IMR-90 (cell line): ENCODE results near the gene EPAS1. TPM values are rescaled to one million over a fixed set of nuclear protein-coding genes. Genes with fewer than 3 reads are reported as not detected.

ENCODE experiments used
- ATAC-seq: fragments of 200-7000 bp; cut with Tn5 transposase; 2 replicates; pipeline ENCODE4 v1.9.1; 2020; ENCODE audit warnings: low read depth, mild to moderate bottlenecking, moderate library complexity
- BruUV-seq: library from RNA; stranded (reverse); fragments of 400-500 nt; replicated peaks from 2 replicates; lab custom pipeline; 2021; lab: Mats Ljungman, UMichigan
- CTCF ChIA-PET: fragments of 300-600 bp; formaldehyde crosslinking; extraction: SDS; loops from one replicate; lab custom pipeline; 2021; ENCODE audit warnings: antibody characterized with exemption; lab: Yijun Ruan, JAX
- POLR2A ChIA-PET: fragments of 300-600 bp; sonication (Branson Sonifier 250); formaldehyde crosslinking; loops from one replicate; lab custom pipeline; 2022; ENCODE audit warnings: antibody characterized with exemption; ENCODE audit not compliant: unreplicated experiment; lab: Charles Lee
- DNase-seq: peaks from one replicate; pipeline ENCODE4 v3.0.0; 2013
- H2AFZ ChIP-seq: replicated peaks from 2 replicates; pipeline ENCODE3; 2013; ENCODE audit warnings: low read length, mild to moderate bottlenecking; ENCODE audit not compliant: poor library complexity
- H2AK5ac ChIP-seq: 2 replicates; pipeline ENCODE4 v1.6.1; 2013; ENCODE audit warnings: low read depth, low read length, inconsistent platforms
- H2AK9ac ChIP-seq: replicated peaks from 2 replicates; pipeline ENCODE3; 2013; ENCODE audit warnings: mild to moderate bottlenecking, low read depth, low read length, moderate library complexity; ENCODE audit not compliant: poor library complexity
- H2BK120ac ChIP-seq: 2 replicates; pipeline ENCODE4 v1.6.1; 2013; ENCODE audit warnings: low read depth, low read length, inconsistent platforms
- H2BK15ac ChIP-seq: 3 replicates; pipeline ENCODE4 v1.6.1; 2013; ENCODE audit warnings: low read depth, low read length, inconsistent platforms
- H2BK20ac ChIP-seq: 2 replicates; pipeline ENCODE4 v1.6.1; 2013; ENCODE audit warnings: low read depth, mild to moderate bottlenecking, inconsistent platforms, low read length, moderate library complexity
- H2BK5ac ChIP-seq: 2 replicates; pipeline ENCODE4 v1.6.1; 2013; ENCODE audit warnings: mild to moderate bottlenecking, low read depth, low read length, inconsistent platforms; ENCODE audit not compliant: poor library complexity, severe bottlenecking
- H3K14ac ChIP-seq: replicated peaks from 2 replicates; pipeline ENCODE4 v1.6.1; 2013; ENCODE audit warnings: low read depth, low read length, inconsistent platforms
- H3K18ac ChIP-seq: 2 replicates; pipeline ENCODE4 v1.6.1; 2013; ENCODE audit warnings: low read depth, low read length, control low read depth
- H3K23ac ChIP-seq: 2 replicates; pipeline ENCODE4 v1.6.1; 2013; ENCODE audit warnings: low read depth, low read length, inconsistent platforms
- H3K27ac ChIP-seq: 2 replicates; pipeline ENCODE4 v1.5.1; 2013; ENCODE audit warnings: mild to moderate bottlenecking, control low read depth, low read length; ENCODE audit not compliant: insufficient read depth
- H3K27me3 ChIP-seq: 2 replicates; pipeline ENCODE4 v1.6.1; 2013; ENCODE audit warnings: low read length; ENCODE audit not compliant: control insufficient read depth, insufficient read depth
- H3K36me3 ChIP-seq: 2 replicates; pipeline ENCODE4 v1.6.1; 2013; ENCODE audit warnings: low read length, mixed read lengths; ENCODE audit not compliant: control insufficient read depth, insufficient read depth
- H3K4ac ChIP-seq: 2 replicates; pipeline ENCODE4 v1.6.1; 2013; ENCODE audit warnings: low read depth, low read length, inconsistent platforms
- H3K4me1 ChIP-seq: 2 replicates; pipeline ENCODE4 v1.6.1; 2013; ENCODE audit warnings: low read length, mixed read lengths; ENCODE audit not compliant: control insufficient read depth, insufficient read depth
- H3K4me2 ChIP-seq: 2 replicates; pipeline ENCODE4 v1.6.1; 2013; ENCODE audit warnings: low read depth, mild to moderate bottlenecking, control low read depth, low read length, moderate library complexity
- H3K4me3 ChIP-seq: 2 replicates; pipeline ENCODE4 v1.5.1; 2013; ENCODE audit warnings: low read depth, mild to moderate bottlenecking, control low read depth, low read length, moderate library complexity; ENCODE audit not compliant: insufficient read depth
- H3K56ac ChIP-seq: 2 replicates; pipeline ENCODE4 v1.6.1; 2013; ENCODE audit warnings: low read length, inconsistent platforms; ENCODE audit not compliant: insufficient read depth; ENCODE audit errors: extremely low read depth
- H3K79me1 ChIP-seq, 2 experiments: 2 replicates each; pipeline ENCODE4 v1.6.1; 2013; ENCODE audit warnings: low read length in 2 of 2, inconsistent platforms in 1 of 2, low read depth in 1 of 2
- H3K9ac ChIP-seq: 2 replicates; pipeline ENCODE4 v1.6.1; 2013; ENCODE audit warnings: low read depth, low read length, control low read depth
- H3K9me1 ChIP-seq: 2 replicates; pipeline ENCODE4 v1.6.1; 2013; ENCODE audit warnings: low read length, inconsistent platforms; ENCODE audit not compliant: insufficient read depth
- H3K9me3 ChIP-seq: 2 replicates; pipeline ENCODE4 v1.6.1; 2013; ENCODE audit warnings: low read length; ENCODE audit not compliant: control insufficient read depth, insufficient read depth
- H4K20me1 ChIP-seq: 2 replicates; pipeline ENCODE4 v1.6.1; 2013; ENCODE audit warnings: low read length, inconsistent platforms; ENCODE audit not compliant: insufficient read depth
- H4K5ac ChIP-seq: 2 replicates; pipeline ENCODE4 v1.6.1; 2013; ENCODE audit warnings: mild to moderate bottlenecking, low read depth, low read length, control low read depth
- H4K8ac ChIP-seq, 2 experiments: 2 replicates each; pipeline ENCODE4 v1.6.1; 2013; ENCODE audit warnings: low read depth in 2 of 2, low read length in 2 of 2, control low read depth in 1 of 2, inconsistent platforms in 1 of 2
- H4K91ac ChIP-seq: 2 replicates; pipeline ENCODE4 v1.6.1; 2013; ENCODE audit warnings: low read depth, low read length, inconsistent platforms; ENCODE audit not compliant: insufficient read depth
- BHLHE40 ChIP-seq: fragments of 150-350 bp; IDR thresholded peaks from 2 replicates; pipeline ENCODE4 v1.6.1; 2016; ENCODE audit warnings: mild to moderate bottlenecking, low read depth, low read length
- CEBPB ChIP-seq: IDR thresholded peaks from 2 replicates; pipeline ENCODE4 v1.6.1; 2012; ENCODE audit warnings: low read depth, low read length, improper control_type of control experiment
- CHD1 ChIP-seq: IDR thresholded peaks from 2 replicates; pipeline ENCODE4 v1.6.1; 2012; ENCODE audit warnings: low read depth, low read length, improper control_type of control experiment
- CTCF ChIP-seq: conservative IDR thresholded peaks from 2 replicates; pipeline ENCODE4 v1.5.1; 2012; ENCODE audit warnings: mild to moderate bottlenecking, low read depth, low read length, improper control_type of control experiment
- ELK1 ChIP-seq: fragments of 150-350 bp; IDR thresholded peaks from 2 replicates; pipeline ENCODE4 v1.6.1; 2016; ENCODE audit warnings: low read depth, mild to moderate bottlenecking, low read length, moderate library complexity, borderline replicate concordance
- FOS ChIP-seq: fragments of 150-350 bp; IDR thresholded peaks from 2 replicates; pipeline ENCODE4 v1.6.1; 2016; ENCODE audit warnings: low read depth, low read length
- MAFK ChIP-seq: IDR thresholded peaks from 2 replicates; pipeline ENCODE4 v1.6.1; 2012; ENCODE audit warnings: low read depth, low read length, improper control_type of control experiment
- MAZ ChIP-seq: IDR thresholded peaks from 2 replicates; pipeline ENCODE4 v1.6.1; 2012; ENCODE audit warnings: low read depth, mild to moderate bottlenecking, low read length, improper control_type of control experiment, moderate library complexity, borderline replicate concordance
- MXI1 ChIP-seq: IDR thresholded peaks from 2 replicates; pipeline ENCODE4 v1.6.1; 2012; ENCODE audit warnings: low read depth, mild to moderate bottlenecking, low read length, moderate library complexity, borderline replicate concordance
- NFE2L2 ChIP-seq: fragments of 150-350 bp; IDR thresholded peaks from 2 replicates; pipeline ENCODE4 v1.6.1; 2016; ENCODE audit warnings: low read depth, mild to moderate bottlenecking, low read length
- POLR2A ChIP-seq: IDR thresholded peaks from 2 replicates; pipeline ENCODE4 v1.6.1; 2012; ENCODE audit warnings: mild to moderate bottlenecking, low read depth, low read length
- RAD21 ChIP-seq: IDR thresholded peaks from 2 replicates; pipeline ENCODE4 v1.6.1; 2012; ENCODE audit warnings: low read length, improper control_type of control experiment
- RCOR1 ChIP-seq: IDR thresholded peaks from 2 replicates; pipeline ENCODE4 v1.6.1; 2012; ENCODE audit warnings: mild to moderate bottlenecking, low read length, improper control_type of control experiment; ENCODE audit not compliant: insufficient replicate concordance
- RFX5 ChIP-seq: IDR thresholded peaks from 2 replicates; pipeline ENCODE4 v1.8.0; 2012; ENCODE audit warnings: low read depth, mild to moderate bottlenecking, low read length, moderate library complexity
- SMC3 ChIP-seq: fragments of 150-350 bp; IDR thresholded peaks from 2 replicates; pipeline ENCODE4 v1.6.1; 2016; ENCODE audit warnings: low read depth, mild to moderate bottlenecking, antibody characterized with exemption, low read length, moderate library complexity
- USF2 ChIP-seq: fragments of 150-350 bp; IDR thresholded peaks from 2 replicates; pipeline ENCODE4 v1.6.1; 2017; ENCODE audit warnings: mild to moderate bottlenecking, antibody characterized with exemption, low read length, low read depth
- WGBS, 2 experiments: methylation state at CpG; one replicate each; pipeline versions ENCODE4 v1.1.5 to v1.1.7; 2013; ENCODE audit warnings: missing lambda C conversion rate in 2 of 2; ENCODE audit not compliant: insufficient read length in 1 of 2; ENCODE audit errors: extremely low coverage in 2 of 2; 5-methylcytosine and 5-hydroxymethylcytosine counted together
- dilution Hi-C: fragments of 300-500 bp; cut with HindIII; formaldehyde crosslinking; loops from one replicate; pipeline ENCODE4 v1.14.3; 2018; ENCODE audit warnings: low sequenced_read_pairs; ENCODE audit not compliant: unreplicated experiment
- in situ Hi-C: fragments of 300-500 bp; cut with MboI; formaldehyde crosslinking; loops from 3 replicates; pipeline ENCODE4 v1.14.3; 2019; ENCODE audit warnings: low sequenced_read_pairs, inconsistent platforms, mixed read lengths
- intact Hi-C: fragments of 100-400 bp; cut with micrococcal nuclease; formaldehyde crosslinking; loops from 2 replicates; pipeline ENCODE4 v1.10.0; 2022
- polyA plus RNA-seq, 3 experiments: library from polyadenylated mRNA; depleted of rRNA; stranded (reverse); fragments of >200 nt; gene quantifications; 2 replicates each; pipeline ENCODE4 v1.2.3, GENCODE V29; 2012; ENCODE audit warnings: low replicate concordance in 1 of 3
- total RNA-seq: library from RNA; depleted of rRNA; stranded (reverse); fragments of >200 nt; gene quantifications from 2 replicates; pipeline ENCODE4 v1.2.3, GENCODE V29; 2012

Gene EPAS1
- total and polyA plus RNA-seq, 2 of the 4 experiments (the other 2 are of a cell fraction): 40.7 to 120 TPM

- Histone ChIP-seq H3K4me2 (no peak overlapping the region), H3K79me1 (peaks cover 61 to 95% of the 10 kb centered on the region in 2 experiments), H3K56ac (no peak overlapping the region), H4K5ac (peak overlapping the region; percentile 36; the same call in 1 of the 2 replicates), H3K18ac (peak overlapping the region; percentile 49; the same call in 1 of the 2 replicates), H2BK120ac (peak overlapping the region; percentile 54), H2AK5ac (peak overlapping the region; percentile 41; the same call in 1 of the 2 replicates), H3K9me3 (no peaks in the 10 kb centered on the region), H3K14ac (0 out of 2 replicates have a peak overlapping the region, but pooled peaks have one; percentile 43), H2BK15ac (peak overlapping the region; percentile 35; the same call in 1 of the 3 replicates), H2BK5ac (peak overlapping the region; percentile 33), H3K27me3 (no peaks in the 10 kb centered on the region), H4K8ac (peak overlapping the region in 1 of 2 experiments; percentile 20; a peak in 1 of 4 replicates), H3K4me1 (peaks cover 58% of the 10 kb centered on the region), H3K9ac (no peak overlapping the region), H3K4ac (peak overlapping the region; percentile 42), H2AFZ (no peak overlapping the region), H3K23ac (no peak overlapping the region), H2BK20ac (no peak overlapping the region; the same call in 1 of the 2 replicates), H4K91ac (no peak overlapping the region), H3K4me3 (no peak overlapping the region), H3K36me3 (peaks cover 2% of the 10 kb centered on the region; the same call in 1 of the 2 replicates), H3K27ac (peak overlapping the region; percentile 26; the same call in 1 of the 2 replicates), H4K20me1 (peaks cover 91% of the 10 kb centered on the region), H3K9me1 (peaks cover 45% of the 10 kb centered on the region), H2AK9ac (no peak overlapping the region)
- in situ Hi-C loops: no loop called here
- no TSS peak for BruUV-seq
- no CpG with 5 or more reads among the region's 1 CpG for WGBS, 2 experiments
- ChIA-PET CTCF (interaction anchor here (1.7 kb wide), 1 partner anchor 10 kb away, joined by 6 read pairs; no protein-coding TSS in a partner anchor), POLR2A (interaction anchor here (0.6 kb wide), 1 partner anchor 265 kb away, joined by 3 read pairs; no protein-coding TSS in a partner anchor)
- DNase-seq (no peak), ATAC-seq (no peak)
- dilution Hi-C loops: no loop called here
- TF ChIP-seq USF2 (no peak), FOS (no peak), CEBPB (no peak), ELK1 (no peak), CTCF (no peak), RFX5 (no peak), RAD21 (no peak), MXI1 (no peak), CHD1 (no peak), POLR2A (no peak), RCOR1 (no peak), MAFK (no peak), SMC3 (no peak), BHLHE40 (no peak), NFE2L2 (no peak), MAZ (no peak)
- intact Hi-C loops: no loop called here
Observed at GRCh38 chr2:46328829-46329228, 31.6 kb downstream of the EPAS1 start.
